IMR-90 (cell line): ENCODE data around the gene CTDSP2. TPM values are rescaled to one million over a fixed set of nuclear protein-coding genes. Genes with fewer than 3 reads are reported as not detected.

Source experiments
- ATAC-seq: fragments of 200-7000 bp; cut with Tn5 transposase; 2 replicates; pipeline ENCODE4 v1.9.1; 2020; ENCODE audit warnings: low read depth, mild to moderate bottlenecking, moderate library complexity
- BruUV-seq: library from RNA; stranded (reverse); fragments of 400-500 nt; replicated peaks from 2 replicates; lab custom pipeline; 2021; lab: Mats Ljungman, UMichigan
- CTCF ChIA-PET: fragments of 300-600 bp; formaldehyde crosslinking; extraction: SDS; loops from one replicate; lab custom pipeline; 2021; ENCODE audit warnings: antibody characterized with exemption; lab: Yijun Ruan, JAX
- POLR2A ChIA-PET: fragments of 300-600 bp; sonication (Branson Sonifier 250); formaldehyde crosslinking; loops from one replicate; lab custom pipeline; 2022; ENCODE audit warnings: antibody characterized with exemption; ENCODE audit not compliant: unreplicated experiment; lab: Charles Lee
- DNase-seq: peaks from one replicate; pipeline ENCODE4 v3.0.0; 2013
- H2AFZ ChIP-seq: replicated peaks from 2 replicates; pipeline ENCODE3; 2013; ENCODE audit warnings: low read length, mild to moderate bottlenecking; ENCODE audit not compliant: poor library complexity
- H2AK5ac ChIP-seq: 2 replicates; pipeline ENCODE4 v1.6.1; 2013; ENCODE audit warnings: low read depth, low read length, inconsistent platforms
- H2AK9ac ChIP-seq: replicated peaks from 2 replicates; pipeline ENCODE3; 2013; ENCODE audit warnings: mild to moderate bottlenecking, low read depth, low read length, moderate library complexity; ENCODE audit not compliant: poor library complexity
- H2BK120ac ChIP-seq: 2 replicates; pipeline ENCODE4 v1.6.1; 2013; ENCODE audit warnings: low read depth, low read length, inconsistent platforms
- H2BK15ac ChIP-seq: 3 replicates; pipeline ENCODE4 v1.6.1; 2013; ENCODE audit warnings: low read depth, low read length, inconsistent platforms
- H2BK20ac ChIP-seq: 2 replicates; pipeline ENCODE4 v1.6.1; 2013; ENCODE audit warnings: low read depth, mild to moderate bottlenecking, inconsistent platforms, low read length, moderate library complexity
- H2BK5ac ChIP-seq: 2 replicates; pipeline ENCODE4 v1.6.1; 2013; ENCODE audit warnings: mild to moderate bottlenecking, low read depth, low read length, inconsistent platforms; ENCODE audit not compliant: poor library complexity, severe bottlenecking
- H3K14ac ChIP-seq: replicated peaks from 2 replicates; pipeline ENCODE4 v1.6.1; 2013; ENCODE audit warnings: low read depth, low read length, inconsistent platforms
- H3K18ac ChIP-seq: 2 replicates; pipeline ENCODE4 v1.6.1; 2013; ENCODE audit warnings: low read depth, low read length, control low read depth
- H3K23ac ChIP-seq: 2 replicates; pipeline ENCODE4 v1.6.1; 2013; ENCODE audit warnings: low read depth, low read length, inconsistent platforms
- H3K27ac ChIP-seq: 2 replicates; pipeline ENCODE4 v1.5.1; 2013; ENCODE audit warnings: mild to moderate bottlenecking, control low read depth, low read length; ENCODE audit not compliant: insufficient read depth
- H3K27me3 ChIP-seq: 2 replicates; pipeline ENCODE4 v1.6.1; 2013; ENCODE audit warnings: low read length; ENCODE audit not compliant: control insufficient read depth, insufficient read depth
- H3K36me3 ChIP-seq: 2 replicates; pipeline ENCODE4 v1.6.1; 2013; ENCODE audit warnings: low read length, mixed read lengths; ENCODE audit not compliant: control insufficient read depth, insufficient read depth
- H3K4ac ChIP-seq: 2 replicates; pipeline ENCODE4 v1.6.1; 2013; ENCODE audit warnings: low read depth, low read length, inconsistent platforms
- H3K4me1 ChIP-seq: 2 replicates; pipeline ENCODE4 v1.6.1; 2013; ENCODE audit warnings: low read length, mixed read lengths; ENCODE audit not compliant: control insufficient read depth, insufficient read depth
- H3K4me2 ChIP-seq: 2 replicates; pipeline ENCODE4 v1.6.1; 2013; ENCODE audit warnings: low read depth, mild to moderate bottlenecking, control low read depth, low read length, moderate library complexity
- H3K4me3 ChIP-seq: 2 replicates; pipeline ENCODE4 v1.5.1; 2013; ENCODE audit warnings: low read depth, mild to moderate bottlenecking, control low read depth, low read length, moderate library complexity; ENCODE audit not compliant: insufficient read depth
- H3K56ac ChIP-seq: 2 replicates; pipeline ENCODE4 v1.6.1; 2013; ENCODE audit warnings: low read length, inconsistent platforms; ENCODE audit not compliant: insufficient read depth; ENCODE audit errors: extremely low read depth
- H3K79me1 ChIP-seq, 2 experiments: 2 replicates each; pipeline ENCODE4 v1.6.1; 2013; ENCODE audit warnings: low read length in 2 of 2, inconsistent platforms in 1 of 2, low read depth in 1 of 2
- H3K9ac ChIP-seq: 2 replicates; pipeline ENCODE4 v1.6.1; 2013; ENCODE audit warnings: low read depth, low read length, control low read depth
- H3K9me1 ChIP-seq: 2 replicates; pipeline ENCODE4 v1.6.1; 2013; ENCODE audit warnings: low read length, inconsistent platforms; ENCODE audit not compliant: insufficient read depth
- H3K9me3 ChIP-seq: 2 replicates; pipeline ENCODE4 v1.6.1; 2013; ENCODE audit warnings: low read length; ENCODE audit not compliant: control insufficient read depth, insufficient read depth
- H4K20me1 ChIP-seq: 2 replicates; pipeline ENCODE4 v1.6.1; 2013; ENCODE audit warnings: low read length, inconsistent platforms; ENCODE audit not compliant: insufficient read depth
- H4K5ac ChIP-seq: 2 replicates; pipeline ENCODE4 v1.6.1; 2013; ENCODE audit warnings: mild to moderate bottlenecking, low read depth, low read length, control low read depth
- H4K8ac ChIP-seq, 2 experiments: 2 replicates each; pipeline ENCODE4 v1.6.1; 2013; ENCODE audit warnings: low read depth in 2 of 2, low read length in 2 of 2, control low read depth in 1 of 2, inconsistent platforms in 1 of 2
- H4K91ac ChIP-seq: 2 replicates; pipeline ENCODE4 v1.6.1; 2013; ENCODE audit warnings: low read depth, low read length, inconsistent platforms; ENCODE audit not compliant: insufficient read depth
- BHLHE40 ChIP-seq: fragments of 150-350 bp; IDR thresholded peaks from 2 replicates; pipeline ENCODE4 v1.6.1; 2016; ENCODE audit warnings: mild to moderate bottlenecking, low read depth, low read length
- CHD1 ChIP-seq: IDR thresholded peaks from 2 replicates; pipeline ENCODE4 v1.6.1; 2012; ENCODE audit warnings: low read depth, low read length, improper control_type of control experiment
- CTCF ChIP-seq: conservative IDR thresholded peaks from 2 replicates; pipeline ENCODE4 v1.5.1; 2012; ENCODE audit warnings: mild to moderate bottlenecking, low read depth, low read length, improper control_type of control experiment
- ELK1 ChIP-seq: fragments of 150-350 bp; IDR thresholded peaks from 2 replicates; pipeline ENCODE4 v1.6.1; 2016; ENCODE audit warnings: low read depth, mild to moderate bottlenecking, low read length, moderate library complexity, borderline replicate concordance
- FOS ChIP-seq: fragments of 150-350 bp; IDR thresholded peaks from 2 replicates; pipeline ENCODE4 v1.6.1; 2016; ENCODE audit warnings: low read depth, low read length
- NFE2L2 ChIP-seq: fragments of 150-350 bp; IDR thresholded peaks from 2 replicates; pipeline ENCODE4 v1.6.1; 2016; ENCODE audit warnings: low read depth, mild to moderate bottlenecking, low read length
- POLR2A ChIP-seq: IDR thresholded peaks from 2 replicates; pipeline ENCODE4 v1.6.1; 2012; ENCODE audit warnings: mild to moderate bottlenecking, low read depth, low read length
- RAD21 ChIP-seq: IDR thresholded peaks from 2 replicates; pipeline ENCODE4 v1.6.1; 2012; ENCODE audit warnings: low read length, improper control_type of control experiment
- RFX5 ChIP-seq: IDR thresholded peaks from 2 replicates; pipeline ENCODE4 v1.8.0; 2012; ENCODE audit warnings: low read depth, mild to moderate bottlenecking, low read length, moderate library complexity
- SMC3 ChIP-seq: fragments of 150-350 bp; IDR thresholded peaks from 2 replicates; pipeline ENCODE4 v1.6.1; 2016; ENCODE audit warnings: low read depth, mild to moderate bottlenecking, antibody characterized with exemption, low read length, moderate library complexity
- WGBS, 2 experiments: methylation state at CpG; one replicate each; pipeline versions ENCODE4 v1.1.5 to v1.1.7; 2013; ENCODE audit warnings: missing lambda C conversion rate in 2 of 2; ENCODE audit not compliant: insufficient read length in 1 of 2; ENCODE audit errors: extremely low coverage in 2 of 2; 5-methylcytosine and 5-hydroxymethylcytosine counted together
- dilution Hi-C: fragments of 300-500 bp; cut with HindIII; formaldehyde crosslinking; loops from one replicate; pipeline ENCODE4 v1.14.3; 2018; ENCODE audit warnings: low sequenced_read_pairs; ENCODE audit not compliant: unreplicated experiment
- in situ Hi-C: fragments of 300-500 bp; cut with MboI; formaldehyde crosslinking; loops from 3 replicates; pipeline ENCODE4 v1.14.3; 2019; ENCODE audit warnings: low sequenced_read_pairs, inconsistent platforms, mixed read lengths
- intact Hi-C: fragments of 100-400 bp; cut with micrococcal nuclease; formaldehyde crosslinking; loops from 2 replicates; pipeline ENCODE4 v1.10.0; 2022
- polyA plus RNA-seq, 3 experiments: library from polyadenylated mRNA; depleted of rRNA; stranded (reverse); fragments of >200 nt; gene quantifications; 2 replicates each; pipeline ENCODE4 v1.2.3, GENCODE V29; 2012; ENCODE audit warnings: low replicate concordance in 1 of 3
- total RNA-seq: library from RNA; depleted of rRNA; stranded (reverse); fragments of >200 nt; gene quantifications from 2 replicates; pipeline ENCODE4 v1.2.3, GENCODE V29; 2012

Gene CTDSP2
- total and polyA plus RNA-seq, 2 of the 4 experiments (the other 2 are of a cell fraction) = 114 to 156 TPM

GRCh38 chr12:57802607-57803006, 43.9 kb downstream of the CTDSP2 start:
- no peak overlapping the region for H2BK15ac ChIP-seq
- DNase-seq (no peak), ATAC-seq (no peak)
- H4K91ac ChIP-seq = no peak overlapping the region
- H4K20me1 ChIP-seq = no peaks in the 10 kb centered on the region; the same call in 1 of the 2 replicates
- BruUV-seq = no TSS peak
- no peak overlapping the region for H3K14ac ChIP-seq
- in situ Hi-C loops (no loop called here), dilution Hi-C loops (no loop called here), intact Hi-C loops (loop anchor here (1.0 kb wide), 1 partner anchor 103 kb away; no protein-coding TSS in a partner anchor)
- H2BK120ac ChIP-seq = no peak overlapping the region
- no peak overlapping the region for H3K23ac ChIP-seq
- no peak overlapping the region for H3K4me2 ChIP-seq
- no peak overlapping the region for H2AK5ac ChIP-seq
- H3K4me1 ChIP-seq = no peaks in the 10 kb centered on the region
- no peak overlapping the region for H2AFZ ChIP-seq
- H2AK9ac ChIP-seq = no peak overlapping the region
- ChIA-PET CTCF (interaction anchor here (0.7 to 2.2 kb wide), 11 partner anchors 8 to 105 kb away, joined by 3 to 13 read pairs (median 3); partner anchors contain the start of genes AVIL and TSFM), POLR2A (no interaction called here)
- no peaks in the 10 kb centered on the region for H3K9me3 ChIP-seq
- H3K27ac ChIP-seq = no peak overlapping the region
- no peak overlapping the region for H2BK20ac ChIP-seq
- 0 out of 4 replicates have a peak, but pooled peaks cover 0 to 3% of the 10 kb centered on the region in 2 experiments for H3K79me1 ChIP-seq
- no peak overlapping the region for H3K56ac ChIP-seq
- no peak overlapping the region for H3K4me3 ChIP-seq
- peaks cover 43% of the 10 kb centered on the region for H3K36me3 ChIP-seq
- H2BK5ac ChIP-seq = no peak overlapping the region
- H3K9me1 ChIP-seq = 0 out of 2 replicates have a peak, but pooled peaks cover 2% of the 10 kb centered on the region
- TF ChIP-seq CTCF (no peak), RAD21 (no peak), BHLHE40 (no peak), RFX5 (no peak), ELK1 (no peak), POLR2A (no peak), SMC3 (no peak), FOS (no peak), CHD1 (no peak), NFE2L2 (no peak)
- WGBS, 2 experiments = no CpG with 5 or more reads among the region's 1 CpG
- H3K4ac ChIP-seq = no peak overlapping the region
- H3K9ac ChIP-seq = no peak overlapping the region
- no peak overlapping the region for H4K8ac ChIP-seq
- H3K27me3 ChIP-seq = no peaks in the 10 kb centered on the region
- H4K5ac ChIP-seq = no peak overlapping the region
- no peak overlapping the region for H3K18ac ChIP-seq
